ENCODE results near the gene CHST1.

GRCh38 chr11:45671246-45672171 lies 6.1 kb upstream of the CHST1 start:
- TF ChIP-seq CTCF (IDR thresholded peaks at IDR 0.05): no peak
- no peak for TF ChIP-seq POLR2A (IDR thresholded peaks at IDR 0.05)
- TF ChIP-seq EP300 (IDR thresholded peaks at IDR 0.05): no peak

Data from ovary (tissue), 3 donors.